Measurements from ENCODE around the gene RHBDD2.
A peak's percentile ranks its signal among the peaks of the same experiment; 100 is the strongest.
"Not testable (repeated sequence)": the region's sequence is repeated elsewhere in the genome, so short reads cannot be mapped to it uniquely, and the experiment has no call there.

The RHBDD2 gene

GRCh38 chr7:75887669-75888369 lies 9.0 kb downstream of the RHBDD2 start:
- DNase-seq (ENCODE audit: extremely low spot score, insufficient read length, low read depth) (no peak), FAIRE-seq (no peak)

DNA sequence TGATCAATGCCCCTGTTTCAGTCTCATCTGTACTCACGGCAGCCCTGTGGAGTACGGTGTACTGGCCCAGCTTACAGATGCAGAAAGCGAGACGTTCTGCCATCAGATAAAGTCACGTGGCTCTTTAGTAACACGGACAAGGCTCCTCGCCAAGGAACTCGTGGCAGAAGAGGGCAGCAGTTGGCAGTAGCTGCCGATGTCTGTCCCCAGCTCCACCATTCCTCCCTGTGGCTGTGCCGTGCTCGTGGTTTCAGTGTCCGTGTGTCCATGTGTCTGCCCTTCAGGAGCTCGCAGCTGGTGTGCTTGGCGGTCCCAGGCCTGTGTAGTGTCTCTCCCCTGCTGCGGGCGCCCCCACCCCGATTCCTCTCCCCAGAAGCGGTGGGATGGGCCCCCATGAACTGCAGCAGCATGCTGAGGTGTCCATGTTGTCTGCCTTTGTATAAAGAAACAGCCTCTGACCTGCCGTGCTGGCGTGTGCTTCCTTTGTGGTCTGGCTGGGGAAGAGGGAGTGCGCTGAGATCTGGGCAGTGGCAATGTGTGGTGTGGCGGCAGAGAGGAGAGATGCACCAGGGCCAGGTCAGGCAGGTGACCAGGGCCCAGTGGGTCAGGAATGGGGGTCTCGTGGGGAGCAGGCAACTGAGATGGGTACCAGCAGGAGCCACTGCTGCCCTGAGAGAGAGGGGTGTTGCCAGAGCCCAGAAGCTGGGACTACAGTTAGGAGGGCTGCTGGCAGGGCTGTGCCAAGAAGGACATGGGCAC lies 9.8 kb downstream of the RHBDD2 start:
- no peak for DNase-seq (ENCODE audit: extremely low spot score, insufficient read length, low read depth)
- FAIRE-seq = no peak

DNA sequence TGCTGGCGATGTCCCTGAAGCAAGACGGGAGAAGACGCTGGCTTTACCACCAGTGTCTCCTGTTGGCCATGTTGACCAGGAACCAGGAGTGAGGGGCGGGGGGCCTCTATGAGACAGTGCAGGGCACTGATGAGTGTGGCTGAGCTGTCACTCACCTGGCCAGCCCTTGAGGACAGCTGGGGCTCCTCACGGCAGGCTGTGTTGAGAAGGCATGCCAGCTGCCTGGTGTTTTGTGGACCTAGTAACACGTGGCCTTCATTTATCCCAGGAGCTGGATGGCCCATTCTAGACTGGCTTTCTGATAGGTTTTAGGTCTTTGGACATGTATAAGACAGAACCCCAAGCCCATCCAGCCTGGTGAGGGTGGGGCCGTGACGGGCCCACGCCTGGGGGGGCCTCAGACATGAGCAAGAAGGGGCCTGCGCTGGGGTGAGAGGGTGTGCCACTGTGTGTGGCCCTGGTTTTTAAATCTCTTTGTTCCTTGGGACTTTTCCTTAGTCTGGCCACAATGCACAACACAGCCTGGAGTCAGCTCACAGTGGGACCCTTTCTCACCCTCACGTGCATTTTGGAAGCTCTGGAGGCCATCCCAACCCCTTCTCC lies 10.5 kb downstream of the RHBDD2 start:
- DNase-seq (ENCODE audit: extremely low spot score, insufficient read length, low read depth) (no peak), FAIRE-seq (no peak)

DNA sequence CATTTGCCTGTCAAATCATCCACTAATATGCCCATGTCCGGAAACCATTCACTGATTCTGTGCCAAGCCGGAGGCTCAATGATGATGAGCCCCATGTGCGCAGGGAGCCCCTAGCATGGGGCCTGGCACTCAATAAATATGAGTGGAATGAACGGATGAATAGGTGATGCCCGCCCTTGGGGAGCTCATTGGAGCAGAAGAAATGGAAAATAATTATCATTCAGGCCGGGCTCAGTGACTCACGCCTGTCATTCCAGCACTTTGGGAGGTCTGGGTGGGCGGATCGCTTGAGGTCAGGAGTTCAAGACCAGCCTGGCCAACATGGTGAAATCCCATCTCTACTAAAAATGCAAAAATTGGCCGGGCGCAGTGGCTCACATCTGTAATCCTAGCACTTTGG lies 11.0 kb downstream of the RHBDD2 start:
- FAIRE-seq = no peak
- DNase-seq (ENCODE audit: extremely low spot score, insufficient read length, low read depth) = no peak

- DNase-seq (ENCODE audit: extremely low spot score, insufficient read length, low read depth); FAIRE-seq: not testable (repeated sequence)
Observed at GRCh38 chr7:75891237-75891636, 12.4 kb downstream of the RHBDD2 start.

DNA sequence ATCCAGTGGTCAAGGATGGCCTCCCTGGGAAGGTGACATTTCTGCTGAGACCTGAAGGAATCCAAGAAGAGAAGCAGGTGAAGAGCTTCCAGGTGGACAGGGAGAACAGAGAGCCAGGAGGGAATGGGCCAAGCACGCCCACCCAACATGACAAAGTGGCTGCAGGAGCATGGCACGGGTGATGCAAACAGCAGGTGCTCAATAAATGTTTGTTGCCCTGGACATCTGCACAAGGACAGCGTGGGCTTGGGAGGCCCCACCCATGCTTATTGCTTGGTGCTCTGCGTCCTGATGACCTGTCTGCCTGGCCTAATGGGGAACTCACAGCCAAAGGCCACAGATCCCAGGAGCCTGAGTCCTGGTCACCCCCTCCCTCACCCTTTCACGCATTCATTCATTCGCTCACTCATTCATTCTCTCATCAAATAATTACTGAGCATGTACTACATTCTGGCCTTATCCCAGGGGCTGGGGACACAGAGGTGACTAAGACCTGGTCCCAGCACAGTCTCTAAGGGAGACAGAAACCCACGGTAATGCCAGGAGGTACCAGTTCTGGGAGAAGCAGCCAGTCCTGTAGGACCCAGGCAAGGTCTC lies 13.1 kb downstream of the RHBDD2 start:
- no peak for FAIRE-seq

DNA sequence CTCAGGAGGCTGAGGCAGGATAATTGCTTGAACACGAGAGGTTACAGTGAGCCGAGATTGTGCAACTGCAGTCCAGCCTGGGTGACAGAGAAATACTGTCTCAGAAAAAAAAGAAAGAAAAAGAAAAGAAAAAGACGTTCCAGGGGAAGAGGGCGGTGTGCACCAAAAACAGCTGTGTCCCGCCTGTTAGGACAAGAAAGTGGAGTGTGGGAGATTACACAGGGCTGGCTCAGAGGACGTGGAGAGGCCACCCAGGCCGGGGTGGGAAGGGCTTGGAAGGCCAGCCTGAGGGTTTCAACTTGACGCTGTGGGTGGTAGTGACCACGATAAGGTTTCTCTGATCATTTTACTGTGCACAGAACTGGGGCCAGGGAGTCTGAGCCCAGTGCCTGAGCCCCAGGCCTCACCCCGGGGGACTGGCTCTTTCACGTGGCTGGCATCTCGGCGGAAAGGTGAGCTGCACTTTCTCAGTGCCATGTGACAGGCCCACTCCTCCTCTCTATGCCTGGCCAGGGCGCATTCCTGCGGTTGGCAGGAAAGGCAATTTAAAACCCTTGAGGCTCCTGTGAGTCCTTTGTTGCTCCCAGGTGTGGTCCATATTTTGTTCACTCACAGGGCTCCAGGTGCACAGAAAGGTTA lies 13.9 kb downstream of the RHBDD2 start:
- FAIRE-seq (no peak), DNase-seq (ENCODE audit: extremely low spot score, insufficient read length, low read depth) (no peak)

More for the DNA sequence above, 13.1 kb downstream of the RHBDD2 start:
- DNase-seq (ENCODE audit: extremely low spot score, insufficient read length, low read depth) = no peak

GRCh38 chr7:75896803-75897327 lies 18.0 kb downstream of the RHBDD2 start:
- no peak for FAIRE-seq
- no peak for DNase-seq (ENCODE audit: extremely low spot score, insufficient read length, low read depth)

GRCh38 chr7:75900617-75901315 lies 21.9 kb downstream of the RHBDD2 start:
- no peak for FAIRE-seq

GRCh38 chr7:75905785-75906604 lies 27.2 kb downstream of the RHBDD2 start:
- DNase-seq (ENCODE audit: extremely low spot score, insufficient read length, low read depth) (no peak), FAIRE-seq (no peak)

More at GRCh38 chr7:75900617-75901315, 21.9 kb downstream of the RHBDD2 start:
- DNase-seq (ENCODE audit: extremely low spot score, insufficient read length, low read depth) = no peak

DNA sequence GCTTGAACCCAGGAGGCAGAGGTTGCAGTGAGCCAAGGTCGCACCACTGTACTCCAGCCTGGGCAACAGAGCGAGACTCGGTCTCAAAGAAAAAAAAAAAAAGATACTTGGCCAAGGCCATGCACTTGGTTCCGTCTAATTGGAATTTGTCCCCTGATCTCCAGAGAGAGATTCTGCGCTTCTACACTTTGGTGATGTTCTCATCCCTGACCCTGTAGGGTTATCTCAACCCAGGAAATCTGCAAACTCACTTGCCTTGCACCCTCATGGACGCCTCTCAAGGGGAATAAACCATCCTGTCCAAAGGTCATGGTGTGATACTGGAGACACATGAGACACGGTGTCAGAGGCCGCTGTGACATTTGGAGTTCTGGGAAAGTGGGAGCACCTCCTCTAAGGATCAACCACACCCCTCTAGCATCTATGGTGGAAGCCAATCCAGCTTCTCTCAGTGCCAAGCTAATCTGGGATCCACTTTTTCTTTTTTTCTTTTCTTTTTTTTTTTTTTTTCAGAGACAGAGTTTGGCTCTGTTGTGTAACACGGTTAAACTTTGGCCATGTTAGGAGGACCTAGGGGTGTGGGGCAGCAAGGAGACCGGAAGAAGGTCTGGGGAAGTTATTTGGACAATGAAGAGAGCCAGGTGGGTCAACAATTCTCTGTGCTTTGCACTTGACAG lies 28.3 kb downstream of the RHBDD2 start:
- no peak for DNase-seq (ENCODE audit: extremely low spot score, insufficient read length, low read depth)
- no peak for FAIRE-seq

DNA sequence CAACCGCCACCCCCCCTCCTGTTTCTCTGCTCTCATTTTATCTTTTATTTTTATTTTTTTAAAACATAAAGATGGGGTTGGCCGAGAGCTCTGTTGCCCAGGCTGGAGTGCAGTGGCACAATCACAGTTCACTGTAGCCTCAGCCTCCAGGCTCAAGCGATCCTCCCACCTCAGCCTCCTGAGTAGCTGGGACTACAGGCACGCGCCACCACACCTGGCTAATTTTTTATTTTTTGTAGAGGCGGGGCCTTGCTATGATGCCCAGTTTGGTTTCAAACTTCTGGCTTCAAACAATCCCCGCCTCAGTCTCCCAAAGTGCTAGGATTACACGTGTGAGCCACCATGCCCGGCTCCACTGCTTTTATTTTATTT lies 28.8 kb downstream of the RHBDD2 start:
- DNase-seq (ENCODE audit: extremely low spot score, insufficient read length, low read depth); FAIRE-seq: not testable (repeated sequence)

DNA sequence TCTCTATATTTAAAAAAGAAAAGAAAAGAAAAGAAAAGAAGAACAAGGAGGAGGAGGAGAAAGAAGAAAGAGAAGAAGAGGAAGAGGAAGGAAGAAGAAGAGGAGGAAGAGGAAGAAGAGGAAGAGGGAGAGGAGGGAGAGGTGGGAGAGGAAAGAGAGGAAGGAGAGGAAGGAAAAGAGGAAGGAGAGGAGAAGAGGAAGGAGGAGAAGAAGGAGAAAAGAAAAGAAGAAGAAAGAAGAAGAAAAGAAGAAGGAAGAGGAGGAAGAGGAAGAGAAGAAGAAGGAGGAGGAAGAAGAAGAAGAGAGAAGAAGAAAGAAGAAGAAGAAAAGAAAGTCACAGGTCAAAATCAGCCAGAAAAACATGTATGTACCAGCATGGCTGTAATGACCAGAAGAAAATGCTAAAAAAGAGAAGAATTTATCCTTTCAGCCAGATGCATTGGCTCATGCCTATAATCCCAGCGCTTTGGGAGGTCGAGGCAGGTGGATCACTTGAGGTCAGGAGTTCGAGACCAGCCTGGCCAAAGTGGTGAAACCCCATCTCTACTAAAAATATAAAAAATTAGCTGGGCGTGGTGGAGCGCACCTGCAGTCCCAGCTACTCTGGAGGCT lies 30.8 kb downstream of the RHBDD2 start:
- DNase-seq (ENCODE audit: extremely low spot score, insufficient read length, low read depth) (no peak), FAIRE-seq (no peak)

- DNase-seq (ENCODE audit: extremely low spot score, insufficient read length, low read depth); FAIRE-seq: not testable (repeated sequence)
Observed at GRCh38 chr7:75911186-75911585, 32.4 kb downstream of the RHBDD2 start.

DNA sequence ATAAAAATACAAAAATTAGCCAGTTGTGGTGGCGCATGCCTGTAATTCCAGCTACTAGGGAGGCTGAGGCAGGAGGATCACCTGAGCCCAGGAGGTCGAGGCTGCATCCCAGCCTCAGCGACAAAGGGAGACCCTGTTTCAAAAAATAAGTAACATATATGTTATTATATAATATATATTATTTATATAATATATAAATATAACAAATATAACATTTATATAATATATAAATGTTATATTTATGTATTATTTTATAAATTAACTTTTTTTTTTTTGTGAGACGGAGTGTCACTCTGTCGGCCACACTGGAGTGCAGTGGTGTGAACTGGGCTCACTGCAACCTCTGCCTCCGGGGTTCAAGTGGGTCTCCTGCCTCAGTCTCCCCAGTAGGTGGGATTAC lies 34.6 kb downstream of the RHBDD2 start:
- FAIRE-seq (no peak), DNase-seq (ENCODE audit: extremely low spot score, insufficient read length, low read depth) (no peak)

GRCh38 chr7:75914169-75914654 lies 35.4 kb downstream of the RHBDD2 start:
- FAIRE-seq (no peak), DNase-seq (ENCODE audit: extremely low spot score, insufficient read length, low read depth) (no peak)

DNA sequence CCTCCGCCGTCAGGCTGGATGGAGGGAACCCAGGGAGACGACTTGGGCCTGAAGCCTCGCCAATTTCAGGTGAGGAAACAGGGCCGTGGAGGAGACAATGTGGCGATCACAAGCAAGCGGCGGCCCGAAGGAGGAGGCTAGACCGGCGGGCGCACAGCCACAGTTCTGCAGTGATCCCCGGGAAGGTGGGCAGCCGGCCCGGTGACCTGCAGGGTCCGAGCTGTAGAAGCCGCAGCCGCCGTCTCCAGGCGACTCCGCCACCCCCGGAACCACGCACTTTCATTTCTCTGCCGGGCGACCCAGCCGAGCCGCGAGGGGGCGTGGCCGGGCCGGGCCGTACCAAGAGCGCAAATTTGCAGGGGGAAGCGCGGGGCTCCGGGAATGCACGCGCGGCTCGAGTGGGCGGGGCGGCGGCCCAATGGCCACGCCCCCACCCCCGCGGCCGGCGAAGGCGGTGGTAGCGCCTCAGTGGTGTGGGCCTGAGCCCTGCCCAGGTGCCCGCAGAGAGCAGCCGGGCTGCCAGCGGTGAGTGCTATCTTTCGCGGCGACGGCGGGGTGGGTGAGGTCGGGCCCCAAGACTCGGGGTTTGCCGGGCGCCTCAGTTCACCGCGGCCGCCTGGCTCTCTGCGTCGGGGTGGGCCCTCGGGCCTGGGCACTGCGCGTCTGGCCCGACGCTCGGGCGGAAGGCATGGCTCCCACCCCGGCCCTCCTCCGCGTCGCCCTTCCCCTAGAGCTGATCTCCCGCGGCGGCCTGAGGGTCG lies 36.0 kb downstream of the RHBDD2 start, which contains the start of gene POR:
POR (plus strand) TSS at position 501 of the 761 bp plus-strand sequence. CDS start 38,847 bp downstream, outside the sequence.
- DNase-seq (ENCODE audit: extremely low spot score, insufficient read length, low read depth) (peak; percentile 93), FAIRE-seq (peak; percentile 80)
